IPS-NIHi11 (cell line): ENCODE measurements around the gene KCNE4.

Experiments
- DNase-seq: peaks from one replicate; pipeline ENCODE4 v3.0.0; 2012; ENCODE audit warnings: mixed read lengths, low spot score

The KCNE4 gene

GRCh38 chr2:223088866-223089265, 36.9 kb downstream of the KCNE4 start:
- DNase-seq, result no peak

DNA sequence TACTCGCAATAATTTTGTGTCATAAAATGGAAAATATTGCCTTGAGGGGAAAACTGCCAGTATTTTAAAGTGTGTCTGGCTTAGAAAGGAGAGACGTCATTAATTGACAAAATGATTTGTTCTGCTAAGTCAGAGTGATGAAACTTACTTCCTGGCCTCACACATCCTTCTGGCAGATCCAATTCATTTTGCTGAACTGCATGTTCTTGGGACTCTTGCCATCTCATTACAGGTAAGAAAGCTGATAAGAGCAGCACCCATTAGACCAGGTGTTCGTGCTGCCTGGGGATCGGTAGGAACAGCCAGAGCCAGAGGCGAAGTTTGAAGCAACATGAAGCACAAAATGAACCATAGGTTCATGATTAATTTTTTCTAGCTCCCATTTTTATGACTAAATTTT, 38.0 kb downstream of the KCNE4 start:
- DNase-seq, result no peak

DNA sequence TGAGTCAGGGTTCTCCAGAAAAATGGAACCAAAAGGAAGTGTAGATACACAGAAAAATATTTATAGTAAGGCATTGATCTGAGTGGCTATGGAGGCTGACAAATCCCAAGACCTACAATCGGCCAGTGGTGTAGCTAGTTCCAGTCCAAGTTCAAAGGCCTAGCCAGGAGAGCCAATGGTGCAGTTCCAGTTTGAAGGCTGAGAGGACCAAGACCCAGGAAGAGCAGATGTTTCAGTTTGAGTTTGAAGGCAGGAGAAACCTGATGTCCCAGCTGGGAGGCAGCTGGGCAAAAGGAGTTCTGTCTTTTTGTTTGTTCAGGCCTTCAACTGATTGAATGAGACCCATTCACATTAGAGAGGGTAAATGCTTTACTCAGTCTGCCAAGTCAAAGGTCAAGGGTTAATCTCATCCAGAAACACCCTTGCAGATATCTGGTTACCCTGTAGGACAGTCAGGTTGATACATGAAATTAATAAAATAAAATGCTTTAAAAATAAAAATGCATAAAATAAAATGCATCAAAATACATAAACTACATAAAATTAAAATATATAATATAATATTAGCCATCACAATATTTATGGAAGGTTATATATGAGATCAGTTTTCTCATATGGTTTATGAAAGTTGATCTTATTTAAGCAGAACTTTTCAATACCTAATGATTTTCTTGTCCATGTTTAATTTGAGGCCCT, 38.7 kb downstream of the KCNE4 start:
- DNase-seq, result no peak

GRCh38 chr2:223092667-223093066, 40.7 kb downstream of the KCNE4 start:
- DNase-seq, result no peak

GRCh38 chr2:223093436-223094241, 41.6 kb downstream of the KCNE4 start:
- no peak for DNase-seq

GRCh38 chr2:223095207-223095606, 43.2 kb downstream of the KCNE4 start:
- DNase-seq, result no peak

DNA sequence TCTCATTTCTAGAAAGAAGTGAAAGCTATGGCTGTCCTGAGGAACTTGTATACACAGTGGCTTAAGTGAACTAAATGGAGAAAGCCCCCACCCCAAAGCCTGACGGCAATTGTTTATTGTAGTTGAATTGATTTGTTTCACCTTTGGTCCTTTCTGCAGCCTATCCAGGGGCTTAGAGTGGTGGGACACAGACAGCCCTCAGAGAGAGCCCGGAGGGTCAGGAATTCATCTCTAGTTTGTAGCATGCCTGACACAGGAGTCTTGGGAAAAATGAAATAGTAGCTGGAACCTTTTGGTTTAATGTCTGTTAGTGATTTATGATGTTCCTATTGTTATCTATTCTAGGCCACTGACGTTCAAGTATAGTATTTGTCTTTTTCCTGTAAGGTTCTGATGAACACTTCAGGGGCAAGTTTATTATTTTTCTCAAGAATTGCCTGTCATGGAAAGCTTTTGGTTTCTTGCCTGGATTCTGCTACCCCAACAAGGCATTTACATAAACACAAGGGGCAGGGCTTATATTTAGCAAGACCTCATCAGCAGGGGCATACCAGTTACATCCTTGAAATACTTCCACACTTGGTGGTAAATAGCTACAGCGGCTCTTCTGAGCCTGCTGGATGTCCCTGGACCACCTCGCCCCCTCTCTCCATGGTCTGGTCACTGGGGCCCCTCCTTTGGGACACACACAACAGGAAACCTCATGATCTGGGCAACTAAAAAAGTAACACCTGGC, 44.4 kb downstream of the KCNE4 start:
- DNase-seq, result no peak

DNA sequence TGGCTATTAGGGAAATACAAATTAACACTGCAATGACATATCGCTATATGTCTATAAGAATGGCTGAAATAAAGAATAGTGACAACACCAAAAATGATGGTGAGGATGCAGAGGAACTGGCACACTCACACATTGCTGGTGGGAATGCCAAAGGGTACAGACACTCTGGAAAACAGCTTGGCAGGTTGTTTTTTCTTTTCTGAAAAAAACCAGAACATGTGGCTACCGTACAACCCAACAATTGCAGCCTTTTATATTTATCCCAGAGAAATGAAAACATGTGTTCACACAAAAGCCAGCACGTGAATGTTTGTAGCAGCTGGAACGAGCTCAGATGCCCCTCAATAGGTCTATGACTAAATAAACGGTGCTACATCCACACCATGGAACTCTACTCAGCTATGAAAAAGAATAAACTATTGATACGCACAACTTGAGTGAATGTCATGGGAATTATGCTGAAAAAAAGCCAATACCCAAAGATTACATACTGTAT, 45.9 kb downstream of the KCNE4 start:
- DNase-seq, result no peak

DNA sequence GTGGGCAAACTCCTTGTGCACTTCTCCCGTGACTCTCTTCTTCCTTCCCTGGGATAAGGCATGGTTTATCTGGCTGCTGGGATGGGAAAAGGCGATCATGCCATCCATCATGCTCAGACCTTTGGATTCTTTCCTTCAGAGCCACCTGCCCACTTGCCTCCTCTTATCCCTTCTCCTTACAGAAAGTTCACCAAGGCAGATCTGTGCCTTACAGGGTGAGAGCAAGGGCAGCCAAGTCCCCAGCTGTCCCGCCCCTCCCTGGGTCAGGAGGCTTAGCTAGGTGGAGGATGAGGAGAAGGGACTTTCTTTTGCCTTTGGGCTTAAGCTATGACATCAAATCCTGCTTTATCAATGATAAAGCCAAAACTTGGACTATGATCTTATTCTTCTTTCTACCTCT, 47.6 kb downstream of the KCNE4 start:
- DNase-seq, result no peak

DNA sequence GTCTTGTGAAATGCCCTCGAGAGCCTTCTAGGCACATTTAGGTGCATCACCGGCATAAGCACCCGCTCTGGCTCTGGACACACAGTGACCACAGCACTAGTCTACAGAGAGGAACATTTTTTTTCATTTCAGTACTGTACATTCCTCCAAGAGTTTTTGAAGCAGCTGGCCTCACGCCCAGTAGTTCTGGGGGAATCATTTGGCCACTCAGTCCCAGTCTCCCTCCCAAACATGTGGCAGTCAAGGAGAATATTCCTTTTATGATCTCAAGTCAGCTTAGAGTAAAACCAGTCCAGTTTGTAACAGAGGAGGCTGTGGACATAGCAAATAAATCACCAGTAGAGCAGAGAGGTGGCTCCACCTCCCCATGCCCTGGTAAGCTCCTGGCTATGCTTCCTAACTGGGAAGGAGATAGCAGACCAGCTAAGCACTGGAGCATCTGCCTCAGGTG, 48.1 kb downstream of the KCNE4 start:
- no peak for DNase-seq

DNA sequence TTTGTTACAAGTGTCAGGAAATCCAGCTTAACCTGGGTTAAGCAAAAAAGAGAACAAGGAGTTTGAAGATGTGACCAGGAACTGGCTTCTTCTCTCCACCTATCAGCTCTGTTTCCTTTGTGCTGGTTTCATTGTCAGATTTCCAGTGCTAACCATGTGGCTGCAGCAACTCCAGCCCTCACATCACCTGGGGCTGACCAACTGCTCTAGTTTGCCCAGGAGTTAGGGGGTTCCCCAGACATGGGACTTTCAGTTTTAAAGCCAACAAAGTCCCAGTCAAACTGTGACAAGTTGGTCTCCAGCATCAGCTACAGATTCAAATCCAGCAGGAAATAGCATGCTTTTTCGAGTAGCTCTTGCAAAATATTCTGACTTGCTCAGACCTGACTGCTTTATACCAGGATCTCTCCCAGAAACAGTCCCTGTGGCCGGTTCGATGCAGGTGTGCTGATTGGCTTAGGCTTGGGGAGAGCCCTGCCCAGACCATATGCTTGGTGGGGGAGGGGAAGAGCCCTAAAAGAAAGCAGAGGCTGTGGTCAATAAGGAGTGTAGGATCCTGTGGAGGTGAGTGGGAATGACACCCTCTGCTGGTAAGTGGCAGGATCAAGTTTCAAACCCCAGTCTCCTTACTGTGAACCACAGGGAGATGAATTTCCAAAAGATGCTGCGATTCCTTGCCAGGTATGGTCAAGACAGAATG, 49.5 kb downstream of the KCNE4 start:
- peak; percentile 80 for DNase-seq

GRCh38 chr2:223102040-223102400, 50.0 kb downstream of the KCNE4 start:
- no peak for DNase-seq

- DNase-seq, result no peak
Measured at GRCh38 chr2:223102450-223102849, 50.5 kb downstream of the KCNE4 start.

GRCh38 chr2:223104336-223105132, 52.5 kb downstream of the KCNE4 start:
- DNase-seq, result no peak
